ENCODE data around the gene CGB3. TPM values are rescaled to one million over a fixed set of nuclear protein-coding genes. Genes with fewer than 3 reads are reported as not detected.

Gene CGB3
- total RNA-seq, 1 experiment from 2014 or later = not detected

DNA sequence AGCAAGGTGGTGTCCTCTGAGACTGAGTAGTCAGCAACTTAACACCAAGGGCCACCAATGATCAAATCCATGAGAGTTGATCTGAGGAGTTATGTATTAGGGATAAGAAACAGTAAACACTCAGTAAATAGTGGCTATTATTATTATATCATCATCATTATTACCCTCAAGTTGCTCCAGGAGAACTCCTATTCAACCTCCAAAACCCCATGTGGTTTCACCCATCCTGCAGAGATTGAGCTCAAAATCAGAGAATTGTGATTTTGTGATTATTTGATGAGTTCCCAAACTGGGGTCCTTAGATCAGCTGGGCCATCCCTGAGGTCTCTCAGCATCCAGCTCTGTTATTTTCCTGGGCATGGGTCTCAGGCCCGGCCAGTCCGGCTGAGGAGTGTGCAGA lies 36.9 kb upstream of the CGB3 start:
- Histone ChIP-seq H3K9me3 (ENCODE audit: control insufficient read depth in 1 of 2, insufficient read depth in 1 of 2, low read depth in 1 of 2, low read length in 2 of 2) (no peaks in the 10 kb centered on the region), H3K4me3 (replicated peaks in 1 of 2; ENCODE audit: low read depth in 1 of 2, low read length in 2 of 2) (no peak overlapping the region), H3K27ac (ENCODE audit: low read depth, low read length) (no peak overlapping the region), H3K79me2 (ENCODE audit: insufficient read depth, low read length) (no peaks in the 10 kb centered on the region; the same call in 1 of the 2 replicates), H2AFZ (ENCODE audit: low read depth, low read length, poor library complexity, severe bottlenecking) (no peak overlapping the region), H3K36me3 (ENCODE audit: control insufficient read depth in 1 of 2, insufficient read depth in 2 of 2, low read length in 2 of 2) (no peaks in the 10 kb centered on the region), H4K20me1 (ENCODE audit: insufficient read depth) (no peaks in the 10 kb centered on the region), H3K4me2 (ENCODE audit: low read length) (peak overlapping the region; percentile 47), H3K27me3 (ENCODE audit: insufficient read depth, low read length) (no peaks in the 10 kb centered on the region), H3K9ac (ENCODE audit: low read length) (peak overlapping the region; percentile 14; the same call in 1 of the 2 replicates), H3K9me2 (ENCODE audit: insufficient read depth) (no peaks in the 10 kb centered on the region), H3K4me1 (ENCODE audit: control insufficient read depth in 1 of 2, insufficient read depth in 2 of 2, low read length in 2 of 2) (peaks cover 36 to 86% of the 10 kb centered on the region in 2 experiments)
- ATAC-seq (no peak), DNase-seq (ENCODE audit: low read depth, low spot score) (no peak)
- ChIA-PET RAD21 (ENCODE audit: low non-redundant PET in 1 of 2, low total read pairs in 2 of 2, uncharacterized antibody in 2 of 2, unreplicated experiment in 2 of 2) (no interaction called here), POLR2A (interaction anchor here (0.5 kb wide), 1 partner anchor 67 kb away, joined by 4 read pairs; the partner anchor contains the start of gene RUVBL2), CTCF (interaction anchor here (1.0 to 1.5 kb wide), 2 partner anchors 13 to 30 kb away, joined by 3 to 6 read pairs; no protein-coding TSS in a partner anchor)
- TF ChIP-seq ZFX (IDR thresholded peaks at IDR 0.05) = no peak
- intact Hi-C loops (cut with micrococcal nuclease) = no loop called here
- BruUV-seq (replicated peaks) = no TSS peak

GRCh38 chr19:49059053-49059452 lies 34.9 kb upstream of the CGB3 start:
- H3K79me2 ChIP-seq (ENCODE audit: insufficient read depth, low read length) = no peaks in the 10 kb centered on the region; the same call in 1 of the 2 replicates
- POLR2A ChIA-PET = no interaction called here
- H2AFZ ChIP-seq (ENCODE audit: low read depth, low read length, poor library complexity, severe bottlenecking) = no peak overlapping the region
- H4K20me1 ChIP-seq (ENCODE audit: insufficient read depth) = no peaks in the 10 kb centered on the region
- CTCF ChIA-PET = interaction anchor here (4.1 kb wide), 1 partner anchor 66 kb away, joined by 20 read pairs; the partner anchor contains the start of genes GYS1 and RUVBL2
- ATAC-seq (no peak), DNase-seq (ENCODE audit: low read depth, low spot score) (no peak)
- no peak overlapping the region for H3K4me2 ChIP-seq (ENCODE audit: low read length)
- BruUV-seq (replicated peaks) = no TSS peak
- intact Hi-C loops (cut with micrococcal nuclease) = no loop called here
- H3K36me3 ChIP-seq (ENCODE audit: control insufficient read depth in 1 of 2, insufficient read depth in 2 of 2, low read length in 2 of 2) = no peaks in the 10 kb centered on the region
- RAD21 ChIA-PET (ENCODE audit: low non-redundant PET in 1 of 2, low total read pairs in 2 of 2, uncharacterized antibody in 2 of 2, unreplicated experiment in 2 of 2) = no interaction called here
- no peaks in the 10 kb centered on the region for H3K9me3 ChIP-seq (ENCODE audit: control insufficient read depth in 1 of 2, insufficient read depth in 1 of 2, low read depth in 1 of 2, low read length in 2 of 2)
- no peak overlapping the region for H3K9ac ChIP-seq (ENCODE audit: low read length)
- H3K27ac ChIP-seq (ENCODE audit: low read depth, low read length) = no peak overlapping the region
- H3K27me3 ChIP-seq (ENCODE audit: insufficient read depth, low read length) = no peaks in the 10 kb centered on the region
- H3K4me1 ChIP-seq (ENCODE audit: control insufficient read depth in 1 of 2, insufficient read depth in 2 of 2, low read length in 2 of 2) = peaks cover 29 to 75% of the 10 kb centered on the region in 2 experiments
- no peak overlapping the region for H3K4me3 ChIP-seq (replicated peaks in 1 of 2; ENCODE audit: low read depth in 1 of 2, low read length in 2 of 2)
- H3K9me2 ChIP-seq (ENCODE audit: insufficient read depth) = no peaks in the 10 kb centered on the region
- TF ChIP-seq ZBTB33 (IDR thresholded peaks at IDR 0.05; ENCODE audit: extremely low read depth, insufficient replicate concordance, low read length) (no peak), EZH2 (IDR thresholded peaks at IDR 0.05) (no peak), CTCF (IDR thresholded peaks at IDR 0.05 in 2 of 3, conservative IDR thresholded peaks at IDR 0.05 in 1 of 3; ENCODE audit: borderline replicate concordance in 1 of 3, insufficient read depth in 1 of 3, low read depth in 2 of 3, low read length in 2 of 3) (no peak), SRF (IDR thresholded peaks at IDR 0.05; ENCODE audit: low read depth) (no peak), CEBPB (IDR thresholded peaks at IDR 0.05; ENCODE audit: low read depth) (no peak), EZH2phosphoT487 (IDR thresholded peaks at IDR 0.05; ENCODE audit: borderline replicate concordance) (no peak), POLR2A (IDR thresholded peaks at IDR 0.05; ENCODE audit: borderline replicate concordance, extremely low read depth, insufficient read depth, insufficient read length) (no peak), SP1 (IDR thresholded peaks at IDR 0.05; ENCODE audit: low read depth) (no peak), SIN3A (IDR thresholded peaks at IDR 0.05; ENCODE audit: low read depth) (no peak), POLR2AphosphoS5 (IDR thresholded peaks at IDR 0.05; ENCODE audit: low read depth, low read length) (no peak), ELF1 (IDR thresholded peaks at IDR 0.05; ENCODE audit: borderline replicate concordance, low read depth) (no peak), MAX (IDR thresholded peaks at IDR 0.05) (no peak)

All from HCT116 (cell line).